Sciatic nerve (tissue), 2 donors: ENCODE measurements around the gene SSR1. TPM values are rescaled to one million over a fixed set of nuclear protein-coding genes. Genes with fewer than 3 reads are reported as not detected.
"Not testable (repeated sequence)": the region's sequence is repeated elsewhere in the genome, so short reads cannot be mapped to it uniquely, and the experiment has no call there.

Experiments used
- ATAC-seq: fragments of 200-7000 bp; cut with Tn5 transposase; one replicate; pipeline ENCODE4 v1.9.1; 2020; ENCODE audit warnings: mild to moderate bottlenecking, moderate library complexity
- DNase-seq: peaks from one replicate; pipeline ENCODE4 v3.0.0-alpha.2; 2020; ENCODE audit warnings: low spot score
- intact Hi-C: fragments of 100-400 bp; cut with DNase I; formaldehyde crosslinking; loops from one replicate; pipeline ENCODE4 v1.14.2; 2022
- total RNA-seq: library from RNA; stranded (reverse); fragmentation: NEBNext Ultra II Directional; extraction: Animal tissue kit (Norgen Biotek cat#: 25700); gene quantifications from one replicate; pipeline ENCODE4 v1.2.1, GENCODE V29; 2021
- donor health status: DM: no; HTN: no; CAD: no.
- donor health status: DM: no; HTN: no; CAD: no.

SSR1 gene
- 118 TPM for total RNA-seq

- DNase-seq (peak; percentile 98), ATAC-seq (peak; percentile 100)
- intact Hi-C loops = no loop called here
Observed at GRCh38 chr6:7312616-7313504, at the start of gene SSR1. Gene SSR1, minus strand, starts transcription at chr6:7313199. Its CDS starts 79 bp downstream, at chr6:7313120.

DNA sequence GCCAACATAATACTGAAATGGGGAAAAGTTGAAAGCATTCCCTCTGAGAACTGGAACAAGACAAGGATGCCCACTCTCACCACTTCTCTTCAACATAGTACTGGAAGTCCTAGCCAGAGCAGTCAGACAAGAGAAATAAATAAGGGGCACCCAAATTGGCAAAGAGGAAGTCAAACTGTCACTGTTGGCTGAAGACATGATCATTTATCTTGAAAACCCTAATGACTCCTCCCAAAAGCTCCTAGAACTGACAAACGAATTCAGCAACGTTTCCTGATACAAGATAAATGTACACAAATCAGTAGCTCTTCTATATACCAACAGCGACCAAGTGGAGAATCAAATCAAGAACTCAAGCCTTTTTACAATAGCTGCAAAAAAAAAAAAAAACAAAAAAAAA lies 38.9 kb upstream of the SSR1 start:
- intact Hi-C loops = not testable (repeated sequence)

DNA sequence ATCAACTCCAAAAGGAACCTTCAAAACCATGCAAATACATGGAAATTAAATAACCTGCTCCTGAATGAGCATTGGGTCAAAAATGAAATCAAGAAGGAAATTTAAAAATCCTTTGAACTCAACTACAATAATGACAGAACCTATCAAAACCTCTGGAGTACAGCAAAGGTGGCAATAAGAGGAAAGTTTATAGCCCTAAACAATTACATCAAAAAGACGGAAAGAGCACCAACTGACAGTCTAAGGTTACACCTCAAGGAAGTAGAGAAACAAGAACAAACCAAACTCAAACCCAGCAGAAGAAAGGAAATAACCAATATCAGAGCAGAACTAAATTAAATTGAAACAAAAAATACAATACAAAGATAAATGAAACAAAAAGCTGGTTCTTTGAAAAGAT lies 37.6 kb upstream of the SSR1 start:
- intact Hi-C loops = not testable (repeated sequence)

More for the DNA sequence above, 38.9 kb upstream of the SSR1 start:
- not testable (repeated sequence) for DNase-seq, ATAC-seq

DNA sequence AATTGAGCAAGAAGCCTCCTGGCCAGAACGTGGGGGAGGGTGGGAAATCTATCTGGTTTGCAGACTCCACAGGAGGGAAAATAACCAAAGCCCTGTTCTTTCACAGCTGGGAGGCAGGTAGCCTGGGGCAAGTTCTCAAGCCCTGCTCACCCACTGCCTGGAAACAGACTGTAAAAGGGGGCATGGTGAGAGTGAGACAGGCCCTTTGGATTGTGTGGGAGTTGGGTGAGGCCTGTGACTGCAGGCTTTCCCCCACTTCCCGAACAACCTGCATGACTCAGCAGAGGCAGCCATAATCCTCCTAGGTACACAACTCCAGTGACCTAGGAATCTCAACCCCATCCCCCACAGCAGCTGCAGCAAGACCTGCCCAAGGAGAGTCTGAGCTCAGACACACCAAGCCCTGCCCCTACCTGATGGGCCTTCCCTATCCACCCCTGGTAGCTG lies 34.6 kb upstream of the SSR1 start:
- DNase-seq, intact Hi-C loops, ATAC-seq: not testable (repeated sequence)

More for the DNA sequence above, 37.6 kb upstream of the SSR1 start:
- ATAC-seq, DNase-seq: not testable (repeated sequence)

- intact Hi-C loops, ATAC-seq, DNase-seq: not testable (repeated sequence)
Observed at GRCh38 chr6:7344773-7345450, 31.9 kb upstream of the SSR1 start.

DNA sequence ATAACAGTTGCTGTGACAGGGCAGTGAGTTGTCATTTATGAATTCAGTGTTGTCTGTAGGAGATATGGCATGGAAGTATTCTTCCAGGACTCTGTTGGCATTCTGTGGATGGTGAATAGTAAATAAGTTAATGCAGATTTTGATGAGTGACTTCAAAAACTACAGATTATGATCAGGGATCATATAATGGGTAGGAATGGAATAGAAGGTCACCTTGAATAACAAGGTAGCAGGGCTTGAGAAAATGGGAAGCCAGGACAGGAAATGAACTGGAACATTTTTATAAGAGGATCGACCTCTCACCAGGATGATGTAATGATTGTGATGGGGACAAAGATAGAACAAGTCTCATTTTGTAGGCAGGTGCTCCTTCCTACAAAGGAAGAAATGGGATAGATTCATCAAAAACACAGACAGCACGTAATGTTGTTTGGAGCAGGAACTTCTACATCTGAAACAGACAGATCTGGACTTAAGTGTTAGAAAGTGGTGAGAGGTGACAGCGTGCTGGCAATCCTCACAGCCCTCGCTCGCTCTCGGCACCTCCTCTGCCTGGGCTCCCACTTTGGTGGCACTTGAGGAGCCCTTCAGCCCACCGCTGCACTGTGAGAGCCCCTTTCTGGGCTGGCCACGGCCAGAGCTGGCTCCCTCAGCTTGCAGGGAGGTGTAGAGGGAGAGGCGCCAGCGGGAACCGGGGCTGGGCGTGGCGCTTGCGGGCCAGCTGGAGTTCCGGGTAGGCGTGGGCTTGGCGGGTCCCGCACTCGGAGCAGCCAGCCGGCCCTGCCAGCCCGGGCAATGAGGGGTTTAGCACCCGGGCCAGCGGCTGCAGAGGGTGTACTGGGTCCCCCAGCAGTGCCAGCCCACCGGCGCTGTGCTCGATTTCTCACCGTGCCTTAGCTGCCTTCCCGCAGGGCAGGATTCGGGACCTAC lies 30.8 kb upstream of the SSR1 start:
- no peak for DNase-seq
- intact Hi-C loops = no loop called here
- no peak for ATAC-seq

DNA sequence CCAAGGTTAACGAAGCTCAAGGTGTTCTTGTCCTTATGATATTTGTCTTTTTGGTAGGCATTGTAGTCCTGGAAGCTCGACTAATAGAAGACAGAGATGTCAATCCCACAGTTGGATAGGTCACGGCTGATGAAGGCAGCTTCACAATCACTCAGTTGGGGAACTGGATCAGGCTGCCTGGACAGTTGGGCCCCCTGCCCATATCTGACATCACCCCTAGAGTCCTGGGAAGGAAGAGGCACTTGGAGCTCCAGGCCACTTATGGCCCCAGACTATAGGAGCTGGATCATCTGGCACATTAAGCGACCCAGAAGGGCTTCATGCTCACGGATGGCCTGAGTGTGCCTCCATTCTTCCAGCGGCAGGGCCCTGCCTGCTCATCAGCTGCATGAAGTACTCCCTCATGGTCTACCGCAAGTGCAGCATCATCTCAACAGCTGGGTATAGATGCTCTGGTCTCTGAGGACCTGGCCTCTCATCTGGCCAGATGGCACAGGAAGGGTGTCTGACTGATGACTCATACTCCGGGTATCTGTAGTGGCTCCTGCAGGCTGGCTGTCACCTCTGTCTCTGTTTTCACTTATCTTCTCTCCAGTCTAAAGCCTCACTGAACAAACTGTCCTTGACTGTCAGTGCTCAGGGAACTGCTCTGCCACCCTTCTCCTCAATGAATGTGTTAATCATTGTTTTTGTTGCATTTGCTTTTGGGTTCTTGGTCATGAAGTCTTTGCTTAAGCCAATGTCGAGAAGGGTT lies 29.2 kb upstream of the SSR1 start:
- DNase-seq = no peak
- no peak for ATAC-seq
- intact Hi-C loops = no loop called here

DNA sequence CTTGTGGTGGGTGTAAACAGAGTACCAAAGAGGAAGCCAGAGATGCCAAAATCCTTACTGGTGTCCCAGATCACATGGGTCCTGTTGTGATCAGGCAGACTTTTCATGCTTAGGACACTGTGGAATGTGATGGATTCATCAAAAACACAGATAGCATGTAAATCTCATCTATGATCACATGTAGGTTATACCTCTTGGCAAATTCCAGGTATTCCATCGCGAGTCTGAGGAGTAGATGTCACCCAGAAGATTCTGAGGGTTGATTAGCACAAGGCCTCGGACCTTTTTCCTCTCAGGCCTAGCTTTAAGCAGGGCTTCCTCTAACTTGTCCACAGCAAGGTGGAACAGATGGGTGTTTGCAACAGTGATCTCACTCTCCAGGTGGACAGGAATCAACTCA lies 28.3 kb upstream of the SSR1 start:
- DNase-seq = no peak
- no peak for ATAC-seq
- intact Hi-C loops = no loop called here

DNA sequence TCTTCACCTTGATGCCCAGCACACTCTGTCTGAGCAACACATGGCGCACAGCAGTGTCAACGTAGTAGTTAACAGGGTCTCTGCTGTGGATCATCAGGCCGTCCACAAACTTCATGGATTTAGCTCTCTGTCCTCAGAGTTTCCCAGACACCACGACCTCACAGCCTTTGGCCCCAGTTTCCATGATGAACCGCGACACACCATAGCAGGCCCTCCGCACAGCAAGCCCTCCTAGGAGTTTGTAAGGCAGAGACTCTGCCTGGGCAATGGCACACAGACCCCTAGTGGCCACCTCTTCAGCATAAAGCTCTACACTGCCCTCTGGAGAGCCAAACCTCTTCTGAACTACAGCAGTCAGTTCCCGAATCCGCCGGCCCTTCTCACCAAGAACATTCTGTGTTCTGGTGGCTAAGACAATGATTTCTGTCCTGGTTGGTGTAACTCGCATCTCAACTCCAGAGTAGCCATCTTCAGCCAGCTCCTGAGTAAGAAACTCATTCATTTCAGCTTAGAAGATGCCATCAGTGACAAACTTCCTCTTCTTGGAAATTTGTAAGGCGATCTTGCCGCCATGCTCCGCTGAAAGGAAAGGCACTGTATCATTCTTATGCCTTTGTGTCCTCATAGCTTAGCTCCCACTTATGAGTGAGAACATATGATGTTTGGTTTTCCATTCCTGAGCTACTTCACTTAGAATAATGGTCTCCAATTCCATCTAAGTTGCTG lies 26.2 kb upstream of the SSR1 start:
- ATAC-seq, intact Hi-C loops, DNase-seq: not testable (repeated sequence)

- intact Hi-C loops = no loop called here
- ATAC-seq (no peak), DNase-seq (no peak)
Observed at GRCh38 chr6:7338031-7338430, 25.0 kb upstream of the SSR1 start.

DNA sequence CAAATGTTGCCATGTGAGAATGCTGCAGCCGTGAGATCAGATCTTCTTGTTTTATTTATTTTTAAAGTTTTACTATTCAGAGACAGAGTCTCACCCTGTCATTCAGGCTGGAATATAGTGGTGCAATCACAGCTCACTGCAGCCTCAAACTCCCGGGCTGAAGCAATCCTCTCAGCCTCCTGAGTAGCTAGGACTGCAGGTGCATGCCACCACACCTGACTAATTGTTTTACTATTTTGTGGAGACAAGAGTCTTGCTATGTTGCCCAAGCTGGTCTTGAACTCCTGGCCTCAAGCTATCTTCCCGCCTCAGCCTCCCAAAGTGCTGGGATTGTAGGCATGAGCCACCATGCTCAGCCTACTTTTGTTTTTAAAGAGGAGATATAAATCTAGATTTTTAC lies 22.5 kb upstream of the SSR1 start:
- DNase-seq (no peak), ATAC-seq (no peak)
- intact Hi-C loops = no loop called here

DNA sequence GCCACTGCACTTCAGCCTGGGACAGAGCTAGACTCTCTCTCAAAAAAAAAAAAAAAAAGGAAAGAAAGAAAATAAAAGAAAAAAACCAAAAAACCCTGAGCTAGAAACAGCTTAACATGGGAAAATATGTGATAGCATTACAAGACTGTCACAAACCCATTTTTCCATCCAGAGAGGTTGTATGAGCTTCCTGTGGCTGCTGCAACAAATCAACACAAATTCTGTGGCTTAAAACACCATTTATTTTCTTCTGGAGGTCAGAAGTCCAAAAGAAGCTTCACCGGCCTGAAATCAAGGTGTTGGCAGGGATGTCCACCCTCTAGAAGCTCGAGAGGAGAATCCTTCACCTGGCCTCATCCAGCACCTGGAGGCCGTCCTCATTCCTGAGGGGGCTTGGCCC lies 21.7 kb upstream of the SSR1 start:
- ATAC-seq = no peak
- DNase-seq = no peak
- intact Hi-C loops = no loop called here

- intact Hi-C loops = no loop called here
- ATAC-seq (no peak), DNase-seq (no peak)
Observed at GRCh38 chr6:7332090-7332745, 19.2 kb upstream of the SSR1 start.

DNA sequence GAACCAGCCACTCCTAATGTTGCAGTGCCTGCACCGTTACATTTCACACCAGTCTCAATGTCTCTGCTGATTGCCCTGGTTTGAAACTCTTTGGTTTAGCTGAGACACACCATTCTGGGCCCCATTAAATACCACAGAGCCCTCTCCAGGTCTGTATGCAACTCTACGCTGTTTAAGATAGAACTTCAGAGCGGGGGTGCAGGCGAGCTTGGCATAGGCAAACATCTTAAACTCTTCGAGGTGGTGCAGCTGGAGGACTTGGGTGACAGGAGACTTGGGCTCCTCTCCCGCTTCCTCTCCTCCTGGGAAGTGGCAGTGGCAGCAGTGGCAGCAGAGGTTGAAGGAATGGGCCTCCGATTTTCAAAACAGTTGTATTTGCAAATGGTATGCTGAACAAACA lies 18.5 kb upstream of the SSR1 start:
- no peak for ATAC-seq
- intact Hi-C loops = no loop called here
- DNase-seq = no peak

- no peak for ATAC-seq
- intact Hi-C loops = no loop called here
- no peak for DNase-seq
Observed at GRCh38 chr6:7328243-7328642, 15.2 kb upstream of the SSR1 start.

GRCh38 chr6:7325750-7326149 lies 12.8 kb upstream of the SSR1 start:
- intact Hi-C loops = no loop called here
- no peak for ATAC-seq
- no peak for DNase-seq

GRCh38 chr6:7324520-7324919 lies 11.5 kb upstream of the SSR1 start:
- ATAC-seq = peak; percentile 85
- DNase-seq = no peak
- intact Hi-C loops = no loop called here
